ENCODE measurements around the gene CASQ2.

DNA sequence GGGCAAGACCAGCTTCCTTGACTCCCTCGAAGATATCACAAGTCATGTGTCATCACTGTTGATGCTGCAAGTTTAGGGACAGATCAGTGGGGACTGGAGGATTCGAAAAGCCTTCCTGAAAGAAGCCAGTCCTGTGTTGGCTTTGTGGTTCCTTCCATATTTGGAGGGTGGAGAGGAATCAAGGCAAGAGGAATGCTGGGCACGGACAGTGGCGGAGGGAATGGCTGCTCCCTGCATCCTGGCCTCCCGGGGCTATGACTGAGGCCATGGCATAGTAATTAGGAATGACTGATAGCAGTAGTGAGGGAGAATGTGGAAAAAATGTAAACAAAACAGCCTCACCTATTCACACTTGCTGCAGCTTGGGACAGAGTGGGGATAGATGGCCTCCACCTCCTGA is 90.4 kb downstream of the CASQ2 start:
- TF ChIP-seq CTCF (IDR thresholded peaks at IDR 0.05) (no peak), POLR2A (IDR thresholded peaks at IDR 0.05) (no peak)
